K562 (cell line): Measurements from ENCODE around the gene CDKN2B-AS1. TPM values are rescaled to one million over a fixed set of nuclear protein-coding genes. Genes with fewer than 3 reads are reported as not detected.

Experiments
- ATAC-seq: fragments of 200-7000 bp; cut with Tn5 transposase; 3 replicates; pipeline ENCODE4 v1.9.1; 2020; ENCODE audit warnings: moderate library complexity
- Bru-seq: library from RNA; stranded (reverse); fragments of 400-500 nt; gene quantifications from one replicate; lab custom pipeline; 2021; lab: Mats Ljungman, UMichigan
- BruChase-seq, 2 experiments: library from RNA; stranded (reverse); fragments of 400-500 nt; gene quantifications; one replicate each; lab custom pipeline; 2021; lab: Mats Ljungman, UMichigan
- BruUV-seq: library from RNA; stranded (reverse); fragments of 400-500 nt; replicated peaks from 2 replicates; lab custom pipeline; 2021; lab: Mats Ljungman, UMichigan
- CTCF ChIA-PET: fragments of 300-600 bp; formaldehyde crosslinking; extraction: SDS; loops from one replicate; lab custom pipeline; 2021; ENCODE audit warnings: low intra/inter-chr PET ratio; lab: Yijun Ruan, JAX
- POLR2A ChIA-PET: fragments of 300-600, 350-650 bp; sonication (Branson Sonifier 250); formaldehyde crosslinking; extraction: SDS; loops from one replicate; lab custom pipeline; 2021; ENCODE audit warnings: antibody characterized with exemption, inconsistent platforms; lab: Yijun Ruan, JAX
- DNase-seq, 4 experiments: peaks; one replicate each; pipeline versions ENCODE4 v3.0.0 to v3.0.0-alpha.2; 2011 to 2018; ENCODE audit warnings: low spot score in 3 of 4, mixed read lengths in 3 of 4; ENCODE audit errors: extremely low read depth in 1 of 4
- FAIRE-seq: peaks from 2 replicates; lab custom pipeline; 2011; peaks lifted over from hg19 to GRCh38; lab: Jason Lieb, UNC
- H2AFZ ChIP-seq: 2 replicates; pipeline ENCODE4 v1.6.0; 2011; ENCODE audit warnings: low read depth, low read length, control low read depth, inconsistent platforms
- H3K27ac ChIP-seq: fragments of 200-600 bp; 3 replicates; pipeline ENCODE4 v1.8.0; 2011; ENCODE audit warnings: low read depth, mild to moderate bottlenecking, control low read depth, inconsistent platforms, low read length, moderate library complexity, mixed read lengths; ENCODE audit errors: extremely low read depth
- H3K27me3 ChIP-seq, 2 experiments: fragments of 300-600 bp in 1 of 2; 2 replicates in 1 of 2; 3 replicates in 1 of 2; pipeline versions ENCODE4 v1.6.0 to v1.8.0; 2011; ENCODE audit warnings: inconsistent platforms in 2 of 2, low read length in 2 of 2, mild to moderate bottlenecking in 1 of 2, mixed read lengths in 1 of 2, moderate library complexity in 1 of 2; ENCODE audit not compliant: control insufficient read depth in 2 of 2, insufficient read depth in 2 of 2
- H3K36me3 ChIP-seq: fragments of 300-600 bp; 3 replicates; pipeline ENCODE4 v1.8.0; 2011; ENCODE audit warnings: mild to moderate bottlenecking, low read length, inconsistent platforms; ENCODE audit not compliant: control insufficient read depth, insufficient read depth
- H3K4me1 ChIP-seq, 2 experiments: fragments of 200-600 bp in 1 of 2; replicated peaks in 1 of 2; 2 replicates in 1 of 2; 3 replicates in 1 of 2; pipeline versions ENCODE4 v1.5.1 to v1.8.0; 2011; ENCODE audit warnings: inconsistent platforms in 2 of 2, low read length in 2 of 2, mild to moderate bottlenecking in 1 of 2, mixed read lengths in 1 of 2, moderate library complexity in 1 of 2; ENCODE audit not compliant: control insufficient read depth in 2 of 2, insufficient read depth in 2 of 2
- H3K4me2 ChIP-seq: 2 replicates; pipeline ENCODE4 v1.6.1; 2011; ENCODE audit warnings: low read length, control low read depth, inconsistent platforms, mixed read lengths; ENCODE audit not compliant: insufficient read depth
- H3K4me3 ChIP-seq: fragments of 200-600 bp; sonication (generic), shearing (Covaris generic); 2 replicates; pipeline ENCODE4 v1.5.1; 2016; ENCODE audit warnings: control low read depth, inconsistent platforms
- H3K79me2 ChIP-seq: fragments of 200-600 bp; 3 replicates; pipeline ENCODE4 v1.8.0; 2011; ENCODE audit warnings: low read length, inconsistent platforms; ENCODE audit not compliant: control insufficient read depth, insufficient read depth
- H3K9ac ChIP-seq, 2 experiments: 2 replicates each; pipeline versions ENCODE4 v1.6.0 to v1.6.1; 2011; ENCODE audit warnings: low read depth in 2 of 2, low read length in 2 of 2, control low read depth in 1 of 2, inconsistent platforms in 1 of 2, mild to moderate bottlenecking in 1 of 2, mixed read lengths in 1 of 2; ENCODE audit not compliant: insufficient read depth in 1 of 2
- H3K9me1 ChIP-seq: one replicate; pipeline ENCODE4 v1.6.0; 2011; ENCODE audit warnings: inconsistent platforms, mild to moderate bottlenecking, low read length, moderate library complexity; ENCODE audit not compliant: control insufficient read depth, insufficient read depth
- H3K9me3 ChIP-seq: replicated peaks from 2 replicates; pipeline ENCODE4 v1.5.1; 2011; ENCODE audit warnings: low read depth, low read length, inconsistent platforms; ENCODE audit not compliant: control insufficient read depth, insufficient read depth
- H4K20me1 ChIP-seq: replicated peaks from 2 replicates; pipeline ENCODE4 v1.6.1; 2011; ENCODE audit warnings: low read length, inconsistent platforms, mixed read lengths; ENCODE audit not compliant: control insufficient read depth, insufficient read depth
- BRD9 ChIP-seq: fragments of 450-650 bp; IDR thresholded peaks from 2 replicates; pipeline ENCODE4 v1.6.1; 2018; ENCODE audit warnings: low read depth; ENCODE audit not compliant: partially characterized antibody
- CEBPG ChIP-seq, 3 experiments: fragments of 200-800 bp in 1 of 3; sonication (Bioruptor generic) in 1 of 3; sonication (generic) in 1 of 3; formaldehyde crosslinking in 1 of 3; IDR thresholded peaks in 2 of 3; conservative IDR thresholded peaks in 1 of 3; 2 replicates each; pipeline versions ENCODE4 v1.6.1 to v1.8.0; 2016 to 2022; ENCODE audit warnings: missing compliant biosample characterization in 2 of 3, missing genetic modification characterization in 2 of 3, mild to moderate bottlenecking in 1 of 3, missing genetic modification reagents in 1 of 3
- FOXM1 ChIP-seq, 2 experiments: fragments of 450-650 bp in 1 of 2; sonication (generic) in 1 of 2; formaldehyde crosslinking in 1 of 2; IDR thresholded peaks; 2 replicates each; pipeline versions ENCODE4 v1.6.1 to v1.9.0; 2017 to 2022; ENCODE audit warnings: low read depth in 2 of 2, mild to moderate bottlenecking in 2 of 2, missing genetic modification reagents in 1 of 2, moderate library complexity in 1 of 2
- GATA2 ChIP-seq: sonication (generic); formaldehyde crosslinking; IDR thresholded peaks from 2 replicates; pipeline ENCODE4 v1.4.0; 2020; ENCODE audit warnings: mild to moderate bottlenecking, missing genetic modification reagents
- HNRNPLL ChIP-seq: fragments of 200-400 bp; formaldehyde crosslinking; IDR thresholded peaks from 2 replicates; pipeline ENCODE4 v1.6.1; 2017; ENCODE audit warnings: low read length, low read depth, mild to moderate bottlenecking; ENCODE audit not compliant: poor library complexity, severe bottlenecking
- KDM5B ChIP-seq: fragments of 200-600 bp; sonication (generic); IDR thresholded peaks from 2 replicates; pipeline ENCODE4 v1.6.1; 2012; ENCODE audit warnings: low read depth, mild to moderate bottlenecking, moderate library complexity, low read length, control low read depth, inconsistent platforms; ENCODE audit not compliant: insufficient replicate concordance
- NR3C1 ChIP-seq: sonication (generic); formaldehyde crosslinking; IDR thresholded peaks from 2 replicates; pipeline ENCODE4 v1.8.1; 2022; ENCODE audit warnings: missing genetic modification reagents
- PCBP1 ChIP-seq: fragments of 200-400 bp; formaldehyde crosslinking; IDR thresholded peaks from 2 replicates; pipeline ENCODE4 v1.6.1; 2018; ENCODE audit warnings: mild to moderate bottlenecking, low read depth, low read length; ENCODE audit not compliant: poor library complexity, severe bottlenecking
- POLR2AphosphoS5 ChIP-seq: IDR thresholded peaks from 2 replicates; pipeline ENCODE4 v1.6.1; 2011; ENCODE audit warnings: mild to moderate bottlenecking, low read depth, low read length, moderate library complexity; ENCODE audit not compliant: control insufficient read depth, insufficient read depth
- TCF7 ChIP-seq: sonication (generic); IDR thresholded peaks from 2 replicates; pipeline ENCODE4 v1.6.1; 2016; ENCODE audit warnings: antibody characterized with exemption, borderline replicate concordance
- ZEB2 ChIP-seq: fragments of 450-650 bp; IDR thresholded peaks from 2 replicates; pipeline ENCODE4 v1.6.1; 2016
- ZNF274 ChIP-seq: IDR thresholded peaks from 2 replicates; pipeline ENCODE4 v1.6.1; 2011; ENCODE audit warnings: low read depth, mild to moderate bottlenecking, low read length, moderate library complexity, borderline replicate concordance
- ZNF395 ChIP-seq: fragments of 200-800 bp; sonication (Bioruptor generic); IDR thresholded peaks from 2 replicates; pipeline ENCODE4 v1.6.1; 2017; ENCODE audit warnings: missing genetic modification characterization, missing compliant biosample characterization
- WGBS: fragments of 100-300 bp; shearing (Covaris generic); methylation state at CpG from one replicate; pipeline ENCODE4 v1.1.6; 2016; ENCODE audit warnings: low coverage, mixed read lengths; ENCODE audit not compliant: insufficient coverage; ENCODE audit errors: missing lambda C conversion rate; 5-methylcytosine and 5-hydroxymethylcytosine counted together
- in situ Hi-C: fragments of 300-500 bp; cut with MboI; formaldehyde crosslinking; loops from 4 replicates; pipeline ENCODE4 v1.15.0; 2018; ENCODE audit warnings: inconsistent platforms, mixed read lengths
- intact Hi-C: fragments of 100-400 bp; cut with micrococcal nuclease; formaldehyde crosslinking; loops from 2 replicates; pipeline ENCODE4 v1.14.2; 2022
- long read RNA-seq, 3 experiments: library from polyadenylated mRNA in 2 of 3; library from RNA in 1 of 3; unstranded in 2 of 3; stranded (forward) in 1 of 3; transcript quantifications; one replicate each; pipeline ENCODE4 v2.0.0, GENCODE V29; 2019 to 2022
- polyA minus RNA-seq, 3 experiments: library from RNA; depleted of rRNA, polyadenylated mRNA; stranded (reverse); fragments of >200 nt; gene quantifications; 2 replicates each; pipeline ENCODE4 v1.2.3, GENCODE V29; 2011
- polyA plus RNA-seq, 8 experiments: library from polyadenylated mRNA; depleted of rRNA in 4 of 8; stranded (reverse) in 5 of 8; unstranded in 3 of 8; fragments of >200 nt; fragmentation: Nextera tagmentation in 2 of 8; fragmentation: Illumina TruSeq in 1 of 8; extraction: Ambion mirVana in 2 of 8; extraction: Trizol in 1 of 8; gene quantifications; 2 replicates each; pipeline versions ENCODE4 v1.2.1 to v1.2.3, GENCODE V29; 2011 to 2014; ENCODE audit warnings: inconsistent platforms in 1 of 8, missing spikeins in 1 of 8
- total RNA-seq, 7 experiments: library from RNA; depleted of rRNA in 6 of 7; stranded (reverse); fragments of >200 nt in 6 of 7; fragmentation: Illumina TruSeq in 2 of 7; extraction: Trizol in 2 of 7; gene quantifications; 2 replicates each; pipeline versions ENCODE4 v1.2.1 to v1.2.3, GENCODE V29; 2011 to 2021; ENCODE audit warnings: low replicate concordance in 1 of 7

Gene CDKN2B-AS1
- total RNA-seq (2011; cell fraction: chromatin; rRNA removed; ENCODE audit: low replicate concordance) = not detected in 2 replicates
- not detected in 2 replicates for total RNA-seq (2011; cell fraction: nucleolus; rRNA removed)
- total RNA-seq (2011; cell fraction: nucleoplasm; rRNA removed) = not detected in 2 replicates
- total RNA-seq (2014; rRNA removed) (not detected in 2 replicates), total RNA-seq (2014; rRNA removed; fragmentation: Illumina TruSeq; extraction: Trizol) (not detected in 2 replicates), total RNA-seq (2015; rRNA removed; fragmentation: Illumina TruSeq; extraction: Trizol) (not detected in 2 replicates), total RNA-seq (2021) (0.09 TPM in 1 of 2 replicates, not detected in the other), polyA plus RNA-seq (2011; rRNA removed) (not detected in 2 replicates), polyA plus RNA-seq (2014; fragmentation: Illumina TruSeq; extraction: Trizol) (not detected in 2 replicates), polyA plus RNA-seq (2014; fragmentation: Nextera tagmentation; extraction: Ambion mirVana) (not detected), polyA plus RNA-seq (2014; rRNA removed) (not detected in 2 replicates), polyA minus RNA-seq (2011; rRNA and poly(A)+ RNA removed) (not detected in 2 replicates), Bru-seq, nascent RNA (percentile 6 among the genes with signal in this experiment), BruChase-seq, experiment 1, labeled RNA remaining after a 2-hour chase (percentile 4 among the genes with signal in this experiment), BruChase-seq, experiment 2, labeled RNA remaining after a 6-hour chase (percentile 1 among the genes with signal in this experiment)
- not detected in 2 replicates for polyA plus RNA-seq (2011; cell fraction: cytosol; rRNA removed)
- not detected in 2 replicates for polyA plus RNA-seq (2011; cell fraction: nucleus; rRNA removed)
- polyA plus RNA-seq (2012) = not detected in 2 replicates
- polyA minus RNA-seq (2011; cell fraction: cytosol; rRNA and poly(A)+ RNA removed) = not detected in 2 replicates
- not detected in 2 replicates for polyA minus RNA-seq (2011; cell fraction: nucleus; rRNA and poly(A)+ RNA removed)
- long read RNA-seq, experiment 1 = 0 reads
- long read RNA-seq, experiment 2 = 0 reads
- long read RNA-seq, experiment 3 = 0 reads

GRCh38 chr9:21994556-21995005, at the start of gene CDKN2B-AS1:
TSS of gene CDKN2B-AS1 (plus strand) at chr9:21994791.
- DNase-seq (no peak), ATAC-seq (no peak), FAIRE-seq (no peak)
- Histone ChIP-seq H3K9me3 (no peaks in the 10 kb centered on the region), H4K20me1 (no peaks in the 10 kb centered on the region), H3K4me2 (no peak within 1 kb of the TSS), H3K27me3 (no peaks in the 10 kb centered on the region), H3K36me3 (no peaks in the 10 kb centered on the region), H2AFZ (no peak within 1 kb of the TSS), H3K9ac (no peak within 1 kb of the TSS), H3K27ac (no peak within 1 kb of the TSS), H3K4me3 (no peak within 1 kb of the TSS), H3K4me1 (no peaks in the 10 kb centered on the region), H3K9me1 (no peaks in the 10 kb centered on the region), H3K79me2 (no peaks in the 10 kb centered on the region)
- WGBS = no CpG with 5 or more reads among the region's 43 CpGs
- intact Hi-C loops = no loop called here
- in situ Hi-C loops = no loop called here
- no TSS peak for BruUV-seq
- CTCF ChIA-PET = no interaction called here
- POLR2A ChIA-PET = no interaction called here
- no peak for TF ChIP-seq POLR2AphosphoS5
- TF ChIP-seq KDM5B = no peak
- no peak for TF ChIP-seq ZNF274
- no peak for TF ChIP-seq TCF7
- no peak for TF ChIP-seq NR3C1 (CRISPR knock-in tag)
- TF ChIP-seq HNRNPLL = no peak
- no peak for TF ChIP-seq GATA2 (CRISPR knock-in tag)
- no peak for TF ChIP-seq FOXM1 (IDR thresholded peaks at IDR 0.05; ENCODE audit: low read depth)
- TF ChIP-seq FOXM1 (CRISPR knock-in tag; IDR thresholded peaks at IDR 0.05; ENCODE audit: low read depth) = no peak
- TF ChIP-seq PCBP1 = no peak
- TF ChIP-seq ZNF395 (CRISPR knock-in tag) = no peak
- no peak for TF ChIP-seq ZEB2
- no peak for TF ChIP-seq CEBPG (CRISPR knock-in tag; IDR thresholded peaks at IDR 0.05)
- TF ChIP-seq CEBPG (tag; conservative IDR thresholded peaks at IDR 0.05 in 1 of 2, IDR thresholded peaks at IDR 0.05 in 1 of 2) = no peak
- TF ChIP-seq BRD9 = no peak
